GM11168 (cell line): ENCODE data around the gene TPBGL.

ENCODE experiments used
- in situ Hi-C: fragments of 300-500 bp; cut with MboI; formaldehyde crosslinking; loops from one replicate; pipeline ENCODE4 v1.12.0; 2022; ENCODE audit warnings: low sequenced_read_pairs; ENCODE audit not compliant: unreplicated experiment

The TPBGL gene

GRCh38 chr11:75244052-75244814 is 3.7 kb downstream of the TPBGL start:
- in situ Hi-C loops, result no loop called here

DNA sequence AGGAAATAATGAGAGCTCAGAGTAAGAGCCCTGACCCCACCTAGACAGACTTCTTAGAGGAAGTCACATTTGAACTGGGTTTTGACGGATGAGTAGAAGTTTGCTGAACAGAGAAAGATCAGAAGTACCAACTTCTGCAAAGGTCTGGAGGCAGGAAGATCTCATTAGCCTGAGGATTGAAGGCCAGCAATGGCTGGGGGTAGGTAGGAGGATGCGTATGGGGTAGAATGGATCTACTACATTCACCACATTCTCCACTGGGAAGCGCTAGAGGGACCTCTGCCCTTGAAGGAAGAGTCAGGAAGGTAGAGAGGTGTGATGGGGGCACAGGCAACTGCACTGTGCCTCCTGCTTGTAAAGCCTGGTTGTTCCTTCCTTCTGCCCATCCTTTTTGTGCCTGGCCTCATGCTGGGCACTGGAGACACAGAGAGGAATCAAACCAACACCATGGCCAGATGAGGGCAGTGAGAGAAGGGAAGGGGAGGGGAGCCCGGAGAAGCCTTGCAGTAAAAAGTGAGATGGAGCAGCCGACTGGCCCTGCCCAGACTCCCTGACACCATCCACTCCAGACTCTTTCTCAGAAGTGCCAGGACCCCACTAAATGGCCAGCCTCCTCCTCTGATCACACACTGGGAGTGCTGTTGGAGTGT is 4.9 kb downstream of the TPBGL start:
- in situ Hi-C loops, result loop anchor here (5.0 kb wide), 1 partner anchor 103 kb away; no protein-coding TSS in a partner anchor

- in situ Hi-C loops, result loop anchor here (5.0 kb wide), 1 partner anchor 104 kb away; no protein-coding TSS in a partner anchor
Observed at GRCh38 chr11:75246006-75246670, 5.6 kb downstream of the TPBGL start.

GRCh38 chr11:75246671-75247350 is 6.2 kb downstream of the TPBGL start:
- in situ Hi-C loops, result loop anchor here (5.0 kb wide), 1 partner anchor 105 kb away; no protein-coding TSS in a partner anchor

- in situ Hi-C loops, result loop anchor here (5.0 kb wide), 1 partner anchor 107 kb away; no protein-coding TSS in a partner anchor
Observed at GRCh38 chr11:75248924-75249256, 8.3 kb downstream of the TPBGL start.

GRCh38 chr11:75249704-75250103 is 9.1 kb downstream of the TPBGL start:
- in situ Hi-C loops, result loop anchor here (5.0 kb wide), 1 partner anchor 107 kb away; no protein-coding TSS in a partner anchor

GRCh38 chr11:75254326-75254725 is 13.8 kb downstream of the TPBGL start:
- in situ Hi-C loops, result no loop called here

GRCh38 chr11:75260396-75261170 is 20.0 kb downstream of the TPBGL start:
- in situ Hi-C loops, result no loop called here

GRCh38 chr11:75261902-75262361 is 21.4 kb downstream of the TPBGL start:
- in situ Hi-C loops, result no loop called here

- in situ Hi-C loops, result no loop called here
Observed at GRCh38 chr11:75262436-75262835, 21.9 kb downstream of the TPBGL start.

DNA sequence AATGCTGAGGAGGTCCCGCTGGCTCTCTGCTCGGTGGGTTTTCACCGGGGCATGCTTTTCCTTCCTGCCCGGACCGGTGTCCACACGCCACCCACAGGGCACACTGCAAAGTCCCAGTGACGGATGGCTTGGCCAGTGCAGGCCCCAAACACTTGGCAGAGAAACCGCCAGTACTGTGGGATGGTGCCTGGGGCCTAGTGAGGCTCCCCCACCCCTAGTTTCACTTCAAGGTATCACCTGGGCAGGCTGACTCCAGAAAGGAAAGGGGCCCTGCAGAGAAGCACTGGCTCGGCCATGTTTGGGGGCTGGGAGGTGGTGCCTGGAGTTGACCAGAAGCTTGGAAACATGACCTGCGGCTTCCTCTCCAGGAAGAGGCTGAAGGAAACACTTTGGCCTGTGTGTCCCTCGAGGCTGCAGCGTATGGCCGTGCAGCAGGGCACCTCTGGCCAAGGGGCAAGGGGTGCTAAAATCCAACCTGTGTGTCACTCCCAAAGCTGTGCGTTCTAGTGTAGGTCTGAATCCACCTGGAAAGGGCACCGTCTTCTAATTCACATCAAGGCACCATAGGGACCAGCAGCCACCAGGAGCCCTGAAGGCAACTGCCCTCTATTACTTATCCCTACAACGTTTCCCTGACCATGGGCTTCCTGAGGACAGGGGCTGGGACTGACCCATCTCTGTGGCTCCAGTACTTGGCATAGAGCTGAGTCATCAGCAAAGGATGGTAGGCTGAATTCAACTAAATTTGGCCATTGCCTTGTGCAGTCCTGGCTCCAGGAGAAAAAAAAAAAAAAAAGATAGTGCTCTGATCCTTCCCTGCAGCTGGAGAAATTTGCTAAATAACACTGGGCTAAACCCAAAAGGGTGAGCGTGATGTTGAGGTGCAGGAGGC is 22.6 kb downstream of the TPBGL start:
- in situ Hi-C loops, result no loop called here

GRCh38 chr11:75263944-75264349 is 23.4 kb downstream of the TPBGL start:
- in situ Hi-C loops, result no loop called here

GRCh38 chr11:75264356-75264755 is 23.8 kb downstream of the TPBGL start:
- in situ Hi-C loops, result no loop called here

GRCh38 chr11:75264971-75265370 is 24.4 kb downstream of the TPBGL start:
- in situ Hi-C loops, result no loop called here

DNA sequence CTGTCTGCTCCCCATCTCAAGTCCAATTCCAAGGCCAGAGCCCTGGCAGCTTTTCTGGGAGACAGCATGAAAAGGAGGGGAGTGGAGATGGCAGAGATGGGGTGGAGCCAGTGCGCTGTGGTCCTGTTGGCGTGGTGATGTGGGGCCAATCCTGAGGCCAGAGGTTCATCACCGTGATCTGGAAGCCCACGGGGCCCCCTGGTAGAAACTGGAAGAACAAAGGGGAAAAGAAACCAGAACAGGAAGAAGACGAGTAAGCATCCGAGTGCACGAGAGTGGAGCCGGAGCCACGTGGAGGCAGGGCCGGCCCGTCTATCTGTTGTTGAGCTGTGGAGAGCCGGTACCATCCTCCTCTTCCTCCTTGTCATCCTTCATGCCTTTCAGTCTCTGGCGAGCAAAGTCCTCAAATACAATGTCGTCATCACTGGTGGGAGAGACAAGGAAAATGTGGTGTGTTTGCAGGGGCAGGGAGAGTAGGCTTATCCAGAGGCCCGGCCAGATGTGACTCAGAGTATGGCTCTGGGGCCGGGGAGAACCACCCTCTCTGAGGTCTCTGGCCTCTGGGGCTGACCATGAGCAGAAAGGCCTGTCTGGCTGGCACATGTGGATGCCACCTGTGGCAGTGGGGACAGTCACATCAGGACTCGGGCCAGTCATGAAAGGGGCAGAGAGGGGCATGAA is 25.4 kb downstream of the TPBGL start:
- in situ Hi-C loops, result no loop called here

- in situ Hi-C loops, result no loop called here
Observed at GRCh38 chr11:75267171-75267970, 26.8 kb downstream of the TPBGL start.

DNA sequence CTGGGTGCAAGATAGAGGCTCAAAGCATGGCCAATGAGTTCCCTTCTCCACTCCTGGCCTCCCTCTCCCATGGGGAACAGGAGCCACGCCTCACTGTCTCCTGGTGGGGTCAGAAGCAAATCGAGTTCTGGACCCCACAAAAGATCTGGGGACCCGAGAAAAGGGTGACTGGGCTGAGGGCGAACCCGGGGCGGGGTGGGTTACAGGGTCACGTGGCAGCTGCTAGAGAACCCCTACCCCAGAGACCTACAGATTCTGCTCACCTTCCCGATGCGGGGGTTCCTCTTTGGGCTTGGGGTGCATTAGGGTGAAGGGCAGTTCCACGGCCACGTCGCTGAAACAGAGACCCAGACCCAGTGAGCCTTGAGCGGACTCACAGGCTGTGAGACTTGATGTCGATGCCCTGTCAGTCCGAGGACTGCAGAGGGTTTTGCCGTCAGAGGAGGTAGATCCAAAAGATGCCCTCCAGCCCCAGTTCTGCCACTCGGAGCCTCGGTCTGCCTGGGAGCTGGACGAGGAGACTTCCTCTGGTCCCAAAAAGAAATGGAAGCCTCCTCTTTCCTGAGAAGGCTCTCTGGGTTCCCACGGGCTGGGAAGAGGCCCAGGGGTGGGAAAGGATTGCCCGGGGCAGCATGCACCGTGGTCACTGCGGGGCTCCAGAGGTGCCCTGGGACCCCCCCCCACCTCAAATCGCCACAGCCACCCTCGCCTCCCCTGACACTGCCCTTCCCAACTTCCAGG is 28.2 kb downstream of the TPBGL start:
- in situ Hi-C loops, result no loop called here
